ENCODE measurements around the gene KRT17. TPM values are rescaled to one million over a fixed set of nuclear protein-coding genes. Genes with fewer than 3 reads are reported as not detected.

The KRT17 gene
- polyA plus RNA-seq, 2 donors: 92.9 to 191 TPM

DNA sequence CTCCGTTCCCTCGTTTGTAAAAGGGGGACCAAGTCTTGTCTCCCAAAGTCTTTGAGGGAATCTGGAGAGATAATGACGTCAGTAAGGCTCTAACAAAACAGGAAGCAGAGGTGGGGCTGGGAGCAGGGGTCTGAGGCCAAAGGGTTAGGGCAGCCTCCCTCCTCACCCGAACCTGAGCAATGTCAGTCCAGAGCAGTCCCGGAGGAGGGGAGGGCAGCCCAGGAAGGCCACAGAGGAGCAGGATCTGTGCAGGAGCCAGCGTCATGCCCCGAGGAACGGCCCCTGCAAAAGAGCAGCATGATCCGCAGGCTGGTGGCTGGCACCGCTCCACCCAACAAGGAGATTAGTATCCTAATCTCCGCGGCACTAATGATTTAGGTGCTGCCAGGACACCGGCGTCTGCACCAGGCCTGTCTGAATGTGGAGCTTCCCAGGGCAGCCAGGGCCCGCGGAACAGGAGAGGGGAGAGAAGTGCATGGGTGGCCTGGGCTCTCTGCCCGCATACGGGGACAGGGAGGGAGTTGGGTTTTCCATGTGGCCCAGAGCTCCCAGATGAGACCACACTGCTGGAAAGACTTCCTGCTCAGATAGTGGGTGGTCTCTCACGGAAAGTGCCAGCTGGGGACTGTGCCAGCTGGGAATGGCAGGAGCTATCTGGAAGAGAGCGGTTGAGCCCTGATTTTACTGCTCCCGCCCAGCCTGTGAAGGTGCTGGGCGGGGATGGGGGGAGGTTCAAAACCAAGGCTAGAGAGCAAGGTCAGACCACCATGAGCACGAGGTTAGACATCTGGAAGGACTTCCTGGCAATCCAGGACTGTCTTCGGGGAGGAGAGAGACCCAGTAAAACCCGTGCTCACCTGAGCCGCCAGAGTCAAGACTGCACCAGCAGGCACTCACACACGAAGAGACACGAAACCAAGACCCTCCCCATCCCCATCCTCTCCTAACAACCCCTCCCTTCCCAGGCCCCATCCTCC is 11.0 kb upstream of the KRT17 start:
- WGBS, 2 donors: 28 to 33% methylated on average over 28 of the region's 28 CpGs
- Histone ChIP-seq H3K27ac (ENCODE audit: low read depth in 2 of 2, low read length in 1 of 2) (no peak overlapping the region), H3K27me3 (ENCODE audit: control insufficient read depth in 1 of 2, insufficient read depth in 2 of 2, low read length in 2 of 2) (no peaks in the 10 kb centered on the region), H3K4me1 (ENCODE audit: control insufficient read depth in 2 of 2, insufficient read depth in 2 of 2, low read length in 1 of 2) (peaks cover 0 to 14% of the 10 kb centered on the region in 2 donors), H3K4me3 (ENCODE audit: low read depth in 1 of 2, low read length in 2 of 2) (no peak overlapping the region), H3K9me3 (ENCODE audit: control insufficient read depth in 2 of 2, insufficient read depth in 1 of 2, low read depth in 1 of 2, low read length in 1 of 2) (no peaks in the 10 kb centered on the region), H3K36me3 (ENCODE audit: control insufficient read depth in 2 of 2, insufficient read depth in 2 of 2, low read length in 1 of 2) (no peaks in the 10 kb centered on the region)

DNA sequence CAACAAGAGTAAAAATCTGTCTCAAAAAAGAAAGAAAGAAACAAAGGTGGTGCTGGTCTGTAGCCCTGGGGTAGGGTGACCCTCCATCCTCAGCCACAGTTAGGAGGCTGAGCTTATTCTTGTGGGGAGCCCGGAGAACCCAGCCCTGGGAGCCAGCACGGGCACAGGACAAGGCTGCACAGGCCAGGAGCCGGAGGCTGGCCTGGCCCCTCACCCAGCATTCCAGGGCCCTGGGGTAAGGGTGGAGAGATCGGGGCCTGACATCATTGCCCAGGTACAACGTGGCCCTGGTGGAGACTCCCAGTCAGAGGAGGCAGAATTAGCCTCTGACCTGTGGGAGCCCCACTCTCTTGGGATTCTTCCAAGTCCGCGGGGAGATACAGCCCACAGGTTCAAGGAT is 10.3 kb upstream of the KRT17 start:
- H3K4me3 ChIP-seq (ENCODE audit: low read depth in 1 of 2, low read length in 2 of 2): no peak overlapping the region
- no peaks in the 10 kb centered on the region for H3K36me3 ChIP-seq (ENCODE audit: control insufficient read depth in 2 of 2, insufficient read depth in 2 of 2, low read length in 1 of 2)
- WGBS, 2 donors: 41 to 46% methylated on average over 7 of the region's 7 CpGs
- no peak overlapping the region for H3K27ac ChIP-seq (ENCODE audit: low read depth in 2 of 2, low read length in 1 of 2)
- H3K9me3 ChIP-seq (ENCODE audit: control insufficient read depth in 2 of 2, insufficient read depth in 1 of 2, low read depth in 1 of 2, low read length in 1 of 2): no peaks in the 10 kb centered on the region
- peaks cover 0 to 14% of the 10 kb centered on the region in 2 donors for H3K4me1 ChIP-seq (ENCODE audit: control insufficient read depth in 2 of 2, insufficient read depth in 2 of 2, low read length in 1 of 2)
- no peaks in the 10 kb centered on the region for H3K27me3 ChIP-seq (ENCODE audit: control insufficient read depth in 1 of 2, insufficient read depth in 2 of 2, low read length in 2 of 2)

DNA sequence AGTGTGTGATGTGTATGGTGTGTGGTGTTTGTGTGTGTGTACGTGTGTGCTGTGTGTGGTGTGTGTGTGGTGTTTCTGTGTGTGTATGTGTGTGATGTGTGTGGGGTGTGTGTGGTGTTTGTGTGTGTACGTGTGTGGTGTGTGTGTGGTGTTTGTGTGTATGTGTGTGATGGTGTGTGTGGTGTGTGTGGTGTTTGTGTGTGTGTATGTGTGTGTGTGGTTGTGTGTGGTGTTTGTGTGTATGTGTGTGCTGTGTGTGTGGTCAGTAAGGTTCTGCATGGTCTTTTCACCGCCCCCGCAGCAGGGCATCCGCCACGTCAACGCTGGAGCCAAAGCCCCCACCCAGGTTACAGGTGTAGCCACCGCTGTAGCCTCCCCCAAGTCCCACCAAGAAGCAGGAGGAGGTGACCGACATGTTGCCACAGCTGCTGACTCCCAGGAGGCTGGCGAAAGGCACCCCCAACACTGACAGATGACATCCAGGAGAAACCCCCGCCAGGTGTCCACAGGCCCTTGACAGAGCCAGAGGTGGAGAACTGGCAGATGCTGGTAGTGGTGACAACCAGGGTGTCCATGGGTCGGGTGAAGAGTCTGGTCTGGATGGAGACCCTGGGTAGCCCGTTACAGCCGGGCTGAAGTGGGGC is 9.3 kb upstream of the KRT17 start:
- Histone ChIP-seq H3K36me3 (ENCODE audit: control insufficient read depth in 2 of 2, insufficient read depth in 2 of 2, low read length in 1 of 2) (no peaks in the 10 kb centered on the region), H3K9me3 (ENCODE audit: control insufficient read depth in 2 of 2, insufficient read depth in 1 of 2, low read depth in 1 of 2, low read length in 1 of 2) (no peaks in the 10 kb centered on the region), H3K27ac (ENCODE audit: low read depth in 2 of 2, low read length in 1 of 2) (no peak overlapping the region), H3K4me3 (ENCODE audit: low read depth in 1 of 2, low read length in 2 of 2) (no peak overlapping the region), H3K4me1 (ENCODE audit: control insufficient read depth in 2 of 2, insufficient read depth in 2 of 2, low read length in 1 of 2) (peaks cover 0 to 14% of the 10 kb centered on the region in 2 donors), H3K27me3 (ENCODE audit: control insufficient read depth in 1 of 2, insufficient read depth in 2 of 2, low read length in 2 of 2) (no peaks in the 10 kb centered on the region)
- 88 to 93% methylated on average over 14 of the region's 14 CpGs for WGBS, 2 donors

GRCh38 chr17:41632482-41633105 is 8.2 kb upstream of the KRT17 start:
- Histone ChIP-seq H3K36me3 (ENCODE audit: control insufficient read depth in 2 of 2, insufficient read depth in 2 of 2, low read length in 1 of 2) (no peaks in the 10 kb centered on the region), H3K27me3 (ENCODE audit: control insufficient read depth in 1 of 2, insufficient read depth in 2 of 2, low read length in 2 of 2) (no peaks in the 10 kb centered on the region), H3K9me3 (ENCODE audit: control insufficient read depth in 2 of 2, insufficient read depth in 1 of 2, low read depth in 1 of 2, low read length in 1 of 2) (no peaks in the 10 kb centered on the region), H3K4me1 (ENCODE audit: control insufficient read depth in 2 of 2, insufficient read depth in 2 of 2, low read length in 1 of 2) (peaks cover 0 to 23% of the 10 kb centered on the region in 2 donors), H3K4me3 (ENCODE audit: low read depth in 1 of 2, low read length in 2 of 2) (no peak overlapping the region), H3K27ac (ENCODE audit: low read depth in 2 of 2, low read length in 1 of 2) (no peak overlapping the region)
- 66 to 69% methylated on average over 5 of the region's 5 CpGs for WGBS, 2 donors

GRCh38 chr17:41631898-41632285 is 7.5 kb upstream of the KRT17 start:
- H3K9me3 ChIP-seq (ENCODE audit: control insufficient read depth in 2 of 2, insufficient read depth in 1 of 2, low read depth in 1 of 2, low read length in 1 of 2): peaks cover 0 to 2% of the 10 kb centered on the region in 2 donors
- H3K27ac ChIP-seq (ENCODE audit: low read depth in 2 of 2, low read length in 1 of 2): no peak overlapping the region
- H3K4me3 ChIP-seq (ENCODE audit: low read depth in 1 of 2, low read length in 2 of 2): no peak overlapping the region
- WGBS, 2 donors: 76 to 81% methylated on average over 15 of the region's 15 CpGs
- no peaks in the 10 kb centered on the region for H3K36me3 ChIP-seq (ENCODE audit: control insufficient read depth in 2 of 2, insufficient read depth in 2 of 2, low read length in 1 of 2)
- peaks cover 0 to 23% of the 10 kb centered on the region in 2 donors for H3K4me1 ChIP-seq (ENCODE audit: control insufficient read depth in 2 of 2, insufficient read depth in 2 of 2, low read length in 1 of 2)
- H3K27me3 ChIP-seq (ENCODE audit: control insufficient read depth in 1 of 2, insufficient read depth in 2 of 2, low read length in 2 of 2): no peaks in the 10 kb centered on the region

DNA sequence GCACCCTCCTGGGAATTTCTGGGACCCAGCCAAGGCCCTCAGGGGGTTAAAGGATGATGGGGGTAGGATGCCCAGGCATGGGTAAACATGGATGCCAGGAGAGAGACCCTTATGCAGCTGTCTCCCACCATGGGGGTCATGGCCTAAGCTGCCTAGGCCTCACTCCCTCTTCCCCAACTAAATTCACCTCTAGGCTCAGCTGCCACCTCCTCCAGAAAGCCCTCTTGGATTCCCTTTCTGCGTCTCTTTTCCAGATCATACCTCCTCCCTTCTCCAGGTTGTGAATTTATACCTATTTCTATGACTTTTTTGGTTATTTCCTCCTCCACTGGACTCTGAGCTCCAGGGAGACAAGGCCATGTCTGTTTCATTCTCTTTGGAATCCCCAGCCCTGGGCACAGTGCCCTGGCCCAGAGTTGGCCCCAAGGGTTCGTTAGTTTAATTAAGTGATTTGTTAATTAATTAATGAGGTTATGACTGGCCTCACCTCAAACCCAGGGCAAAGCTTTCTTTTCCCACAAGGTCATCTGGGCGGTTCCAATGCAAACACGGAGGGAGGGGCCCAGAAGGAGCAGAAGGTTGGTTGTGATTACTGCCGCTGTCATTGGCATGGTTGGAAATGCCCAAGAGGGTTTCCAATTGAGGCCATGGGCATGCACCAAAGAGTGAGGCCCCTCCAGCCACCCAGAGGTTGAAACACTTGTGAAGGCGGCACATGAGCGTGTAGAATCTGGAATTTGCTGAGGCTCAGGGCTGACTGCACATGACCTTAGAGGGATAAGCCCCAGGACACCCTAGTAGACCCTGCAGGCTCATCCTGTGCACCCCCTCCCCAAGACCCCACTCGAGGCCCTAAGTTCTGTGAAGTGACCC is 6.9 kb upstream of the KRT17 start:
- no peak overlapping the region for H3K4me3 ChIP-seq (ENCODE audit: low read depth in 1 of 2, low read length in 2 of 2)
- H3K27ac ChIP-seq (ENCODE audit: low read depth in 2 of 2, low read length in 1 of 2): no peak overlapping the region
- WGBS, 2 donors: 80 to 85% methylated on average over 8 of the region's 8 CpGs
- no peaks in the 10 kb centered on the region for H3K36me3 ChIP-seq (ENCODE audit: control insufficient read depth in 2 of 2, insufficient read depth in 2 of 2, low read length in 1 of 2)
- peaks cover 0 to 2% of the 10 kb centered on the region in 2 donors for H3K9me3 ChIP-seq (ENCODE audit: control insufficient read depth in 2 of 2, insufficient read depth in 1 of 2, low read depth in 1 of 2, low read length in 1 of 2)
- no peaks in the 10 kb centered on the region for H3K27me3 ChIP-seq (ENCODE audit: control insufficient read depth in 1 of 2, insufficient read depth in 2 of 2, low read length in 2 of 2)
- H3K4me1 ChIP-seq (ENCODE audit: control insufficient read depth in 2 of 2, insufficient read depth in 2 of 2, low read length in 1 of 2): peaks cover 0 to 23% of the 10 kb centered on the region in 2 donors

DNA sequence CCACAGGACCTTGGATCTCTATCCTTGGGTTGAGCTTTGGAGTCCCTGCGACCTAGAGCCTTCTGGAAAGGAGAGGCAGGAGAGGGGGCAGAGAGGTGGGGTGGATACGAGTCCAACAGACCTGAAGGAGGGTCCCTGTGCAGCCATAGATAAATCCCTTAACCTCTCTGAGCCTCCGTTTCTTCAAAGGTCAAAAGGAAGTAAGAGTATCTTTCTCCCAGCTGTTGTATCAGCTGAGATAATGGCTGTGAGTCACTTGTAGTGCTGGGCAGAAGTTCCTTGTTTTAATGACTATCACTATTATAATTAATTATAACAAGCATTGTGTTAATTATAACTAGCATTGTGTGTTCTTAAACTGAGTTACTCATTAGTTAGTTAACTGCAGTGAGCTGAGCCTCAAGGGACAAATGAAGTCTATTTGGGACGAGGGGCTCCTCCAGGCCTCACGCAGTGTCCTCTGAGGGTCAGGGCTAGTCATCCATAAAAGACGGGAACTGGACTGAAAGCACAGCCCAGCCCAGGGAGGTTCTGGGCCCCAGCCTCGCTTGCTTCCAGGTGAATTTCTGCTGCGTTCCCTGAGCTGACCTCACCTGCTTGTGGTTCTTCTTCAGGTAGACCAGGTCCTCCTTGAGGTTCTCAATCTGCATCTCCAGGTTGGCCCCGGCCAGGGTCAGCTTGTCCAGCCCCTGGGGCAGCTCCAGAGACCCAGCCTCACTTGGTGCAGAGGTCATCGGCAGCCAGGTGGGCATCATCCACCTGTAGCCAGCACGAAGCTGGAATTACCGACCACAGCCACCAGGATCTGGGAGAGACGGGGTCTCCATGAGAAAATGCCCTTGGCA is 5.7 kb upstream of the KRT17 start:
- 72 to 84% methylated on average over 13 of the region's 13 CpGs for WGBS, 2 donors
- no peak overlapping the region for H3K4me3 ChIP-seq (ENCODE audit: low read depth in 1 of 2, low read length in 2 of 2)
- peaks cover 0 to 2% of the 10 kb centered on the region in 2 donors for H3K9me3 ChIP-seq (ENCODE audit: control insufficient read depth in 2 of 2, insufficient read depth in 1 of 2, low read depth in 1 of 2, low read length in 1 of 2)
- H3K36me3 ChIP-seq (ENCODE audit: control insufficient read depth in 2 of 2, insufficient read depth in 2 of 2, low read length in 1 of 2): no peaks in the 10 kb centered on the region
- no peaks in the 10 kb centered on the region for H3K27me3 ChIP-seq (ENCODE audit: control insufficient read depth in 1 of 2, insufficient read depth in 2 of 2, low read length in 2 of 2)
- H3K4me1 ChIP-seq (ENCODE audit: control insufficient read depth in 2 of 2, insufficient read depth in 2 of 2, low read length in 1 of 2): peaks cover 0 to 14% of the 10 kb centered on the region in 2 donors
- H3K27ac ChIP-seq (ENCODE audit: low read depth in 2 of 2, low read length in 1 of 2): no peak overlapping the region

DNA sequence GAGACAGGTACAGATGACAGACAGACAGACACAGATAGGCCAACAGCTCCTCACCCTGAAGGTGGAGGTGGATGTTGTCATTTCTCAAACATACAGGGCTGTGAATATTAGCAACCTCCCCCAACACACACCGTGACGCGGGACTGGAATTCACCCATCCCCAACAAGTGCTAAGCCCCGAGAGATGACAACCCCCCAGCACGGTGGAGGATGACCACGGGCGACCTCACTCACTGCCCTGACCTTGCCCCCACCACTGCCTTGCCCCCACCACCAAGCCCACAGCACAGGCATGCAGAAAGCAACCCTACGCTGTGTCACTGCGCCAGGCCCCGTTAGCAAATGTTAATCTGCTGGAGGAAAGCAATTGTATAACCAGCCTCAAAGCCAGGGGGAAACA is 4.9 kb upstream of the KRT17 start:
- 73 to 74% methylated on average over 10 of the region's 10 CpGs for WGBS, 2 donors
- H3K27ac ChIP-seq (ENCODE audit: low read depth in 2 of 2, low read length in 1 of 2): no peak overlapping the region
- peaks cover 2 to 15% of the 10 kb centered on the region in 2 donors for H3K4me1 ChIP-seq (ENCODE audit: control insufficient read depth in 2 of 2, insufficient read depth in 2 of 2, low read length in 1 of 2)

More for the DNA sequence above, 4.9 kb upstream of the KRT17 start:
- no peak overlapping the region for H3K4me3 ChIP-seq (ENCODE audit: low read depth in 1 of 2, low read length in 2 of 2)
- no peaks in the 10 kb centered on the region for H3K27me3 ChIP-seq (ENCODE audit: control insufficient read depth in 1 of 2, insufficient read depth in 2 of 2, low read length in 2 of 2)
- H3K36me3 ChIP-seq (ENCODE audit: control insufficient read depth in 2 of 2, insufficient read depth in 2 of 2, low read length in 1 of 2): no peaks in the 10 kb centered on the region
- H3K9me3 ChIP-seq (ENCODE audit: control insufficient read depth in 2 of 2, insufficient read depth in 1 of 2, low read depth in 1 of 2, low read length in 1 of 2): peaks cover 0 to 2% of the 10 kb centered on the region in 2 donors

All from esophagus (tissue), 2 donors.